ENCODE measurements around the gene SEMA4G. TPM values are rescaled to one million over a fixed set of nuclear protein-coding genes. Genes with fewer than 3 reads are reported as not detected.
A peak's percentile ranks its signal among the peaks of the same experiment; 100 is the strongest.

Gene SEMA4G
- total and polyA plus RNA-seq, 2 of the 13 experiments (the other 11 are each of a cell fraction or from before 2014, with no cell fraction given) = 46.2 to 207 TPM

GRCh38 chr10:100998991-100999741 is 29.9 kb downstream of the SEMA4G start (continued):
- TF ChIP-seq HNF1A (IDR thresholded peaks at IDR 0.05; ENCODE audit: low read depth) (no peak), HNF1A (CRISPR knock-in tag; IDR thresholded peaks at IDR 0.05; ENCODE audit: borderline replicate concordance) (peak; percentile 68), ZZZ3 (CRISPR knock-in tag; IDR thresholded peaks at IDR 0.05; ENCODE audit: borderline replicate concordance) (no peak), HMG20A (CRISPR knock-in tag; IDR thresholded peaks at IDR 0.05; ENCODE audit: borderline replicate concordance) (no peak), GATA4 (IDR thresholded peaks at IDR 0.05; ENCODE audit: borderline replicate concordance, low read depth) (peak; percentile 50; the same call in 1 of the 2 replicates), NFE2L2 (IDR thresholded peaks at IDR 0.05; ENCODE audit: low read length) (no peak), ERF (CRISPR knock-in tag; IDR thresholded peaks at IDR 0.05) (0 out of 2 replicates have a peak, but pooled peaks have one; percentile 32), HNRNPL (IDR thresholded peaks at IDR 0.05; ENCODE audit: low read depth, low read length) (peak; percentile 81), BHLHE40 (IDR thresholded peaks at IDR 0.05; ENCODE audit: low read length) (no peak), ZNF317 (CRISPR knock-in tag; IDR thresholded peaks at IDR 0.05) (peak; percentile 53; the same call in 1 of the 2 replicates), FOXP4 (CRISPR knock-in tag; IDR thresholded peaks at IDR 0.05) (no peak), FOXA3 (CRISPR knock-in tag; IDR thresholded peaks at IDR 0.05) (0 out of 2 replicates have a peak, but pooled peaks have one; percentile 19), GTF3A (CRISPR knock-in tag; conservative IDR thresholded peaks at IDR 0.05) (peak; percentile 56; the same call in 1 of the 2 replicates), MAFF (IDR thresholded peaks at IDR 0.05; ENCODE audit: low read depth, low read length) (no peak), ZNF337 (CRISPR knock-in tag; IDR thresholded peaks at IDR 0.05; ENCODE audit: borderline replicate concordance, low read depth) (no peak), ZNF772 (CRISPR knock-in tag; IDR thresholded peaks at IDR 0.05) (peak; percentile 34; the same call in 1 of the 2 replicates), MXD1 (CRISPR knock-in tag; IDR thresholded peaks at IDR 0.05) (peak; percentile 82), SP4 (CRISPR knock-in tag; IDR thresholded peaks at IDR 0.05) (peak; percentile 68), ZNF253 (CRISPR knock-in tag; IDR thresholded peaks at IDR 0.05; ENCODE audit: borderline replicate concordance) (no peak), SKIL (CRISPR knock-in tag; IDR thresholded peaks at IDR 0.05; ENCODE audit: borderline replicate concordance) (0 out of 2 replicates have a peak, but pooled peaks have one; percentile 9), BRCA1 (CRISPR knock-in tag; IDR thresholded peaks at IDR 0.05) (no peak), JUNB (CRISPR knock-in tag; IDR thresholded peaks at IDR 0.05; ENCODE audit: borderline replicate concordance) (peak; percentile 48; the same call in 1 of the 2 replicates)
